ENCODE data around the gene RNLS.

Gene RNLS

GRCh38 chr10:88474884-88475844 is 108.0 kb downstream of the RNLS start:
- TF ChIP-seq MAX (IDR thresholded peaks at IDR 0.05; ENCODE audit: low read depth, low read length), result no peak
- TF ChIP-seq MYC (IDR thresholded peaks at IDR 0.05; ENCODE audit: low read depth, low read length), result no peak
- TF ChIP-seq CTCF (IDR thresholded peaks at IDR 0.05; ENCODE audit: low read depth, low read length), result no peak
- H3K4me3 ChIP-seq (ENCODE audit: low read depth, low read length), result no peak overlapping the region
- DNase-seq (ENCODE audit: low read depth), result no peak

- DNase-seq (ENCODE audit: low read depth), result no peak
- H3K4me3 ChIP-seq (ENCODE audit: low read depth, low read length), result no peak overlapping the region
- TF ChIP-seq MYC (IDR thresholded peaks at IDR 0.05; ENCODE audit: low read depth, low read length) (no peak), CTCF (IDR thresholded peaks at IDR 0.05; ENCODE audit: low read depth, low read length) (no peak), POLR2A (IDR thresholded peaks at IDR 0.05; ENCODE audit: extremely low read depth, insufficient read length) (no peak), MAX (IDR thresholded peaks at IDR 0.05; ENCODE audit: low read depth, low read length) (no peak)
Measured at GRCh38 chr10:88473989-88474883, 108.9 kb downstream of the RNLS start.

GRCh38 chr10:88472540-88472939 is 110.6 kb downstream of the RNLS start:
- DNase-seq (ENCODE audit: low read depth), result no peak
- H3K4me3 ChIP-seq (ENCODE audit: low read depth, low read length), result no peak overlapping the region
- TF ChIP-seq CTCF (IDR thresholded peaks at IDR 0.05; ENCODE audit: low read depth, low read length), result no peak
- TF ChIP-seq MAX (IDR thresholded peaks at IDR 0.05; ENCODE audit: low read depth, low read length), result no peak
- no peak for TF ChIP-seq MYC (IDR thresholded peaks at IDR 0.05; ENCODE audit: low read depth, low read length)
- TF ChIP-seq POLR2A (IDR thresholded peaks at IDR 0.05; ENCODE audit: extremely low read depth, insufficient read length), result no peak

GRCh38 chr10:88471899-88472298 is 111.2 kb downstream of the RNLS start:
- H3K4me3 ChIP-seq (ENCODE audit: low read depth, low read length), result no peak overlapping the region
- TF ChIP-seq MYC (IDR thresholded peaks at IDR 0.05; ENCODE audit: low read depth, low read length) (no peak), CTCF (IDR thresholded peaks at IDR 0.05; ENCODE audit: low read depth, low read length) (no peak), MAX (IDR thresholded peaks at IDR 0.05; ENCODE audit: low read depth, low read length) (no peak)
- DNase-seq (ENCODE audit: low read depth), result no peak

GRCh38 chr10:88467835-88468485 is 115.2 kb downstream of the RNLS start:
- TF ChIP-seq MAX (IDR thresholded peaks at IDR 0.05; ENCODE audit: low read depth, low read length) (no peak), CTCF (IDR thresholded peaks at IDR 0.05; ENCODE audit: low read depth, low read length) (no peak), MYC (IDR thresholded peaks at IDR 0.05; ENCODE audit: low read depth, low read length) (no peak), POLR2A (IDR thresholded peaks at IDR 0.05; ENCODE audit: extremely low read depth, insufficient read length) (no peak)
- no peak for DNase-seq (ENCODE audit: low read depth)
- no peak overlapping the region for H3K4me3 ChIP-seq (ENCODE audit: low read depth, low read length)
